ENCODE measurements around the gene NUP205.
"Not testable (repeated sequence)": the region's sequence is repeated elsewhere in the genome, so short reads cannot be mapped to it uniquely, and the experiment has no call there.

Gene NUP205

DNA sequence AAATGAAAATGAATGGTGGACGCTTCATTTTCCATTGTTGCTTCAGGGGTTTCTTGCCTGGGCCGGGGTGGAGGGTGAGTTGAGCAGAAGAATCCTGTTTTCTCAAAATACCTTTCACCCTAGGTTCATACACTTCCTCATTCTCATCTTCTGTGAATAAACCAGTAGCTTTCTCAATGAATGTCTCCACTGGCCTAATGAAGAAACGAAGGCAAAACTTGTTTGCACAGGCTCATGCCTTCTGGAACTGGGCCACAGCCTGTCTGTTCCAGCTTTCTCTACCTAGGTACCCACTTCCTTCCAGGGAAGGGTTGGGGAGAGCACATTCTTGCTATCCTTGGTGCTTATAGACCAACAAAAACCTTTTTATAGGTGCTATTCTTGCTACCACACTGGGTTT is 125.9 kb downstream of the NUP205 start:
- no peak for DNase-seq (ENCODE audit: low read depth, low spot score)
- no peaks in the 10 kb centered on the region for H3K9me3 ChIP-seq (ENCODE audit: insufficient read depth, low read length)
- no peak overlapping the region for H3K9ac ChIP-seq (ENCODE audit: insufficient read length, low read depth)
- peaks cover 13% of the 10 kb centered on the region for H3K36me3 ChIP-seq (ENCODE audit: insufficient read depth, insufficient read length, low read length)
- no peaks in the 10 kb centered on the region for H3K27me3 ChIP-seq (ENCODE audit: insufficient read depth, insufficient read length)
- TF ChIP-seq ZNF274 (IDR thresholded peaks at IDR 0.05; ENCODE audit: low read depth, low read length) (no peak), YY1 (IDR thresholded peaks at IDR 0.05; ENCODE audit: insufficient read depth, insufficient read length) (no peak), SUZ12 (IDR thresholded peaks at IDR 0.05; ENCODE audit: extremely low read depth, insufficient read depth, insufficient read length) (no peak)
- H3K4me1 ChIP-seq (ENCODE audit: insufficient read depth, insufficient read length) = no peaks in the 10 kb centered on the region
- H3K4me3 ChIP-seq (ENCODE audit: insufficient read length, low read depth) = no peak overlapping the region

DNA sequence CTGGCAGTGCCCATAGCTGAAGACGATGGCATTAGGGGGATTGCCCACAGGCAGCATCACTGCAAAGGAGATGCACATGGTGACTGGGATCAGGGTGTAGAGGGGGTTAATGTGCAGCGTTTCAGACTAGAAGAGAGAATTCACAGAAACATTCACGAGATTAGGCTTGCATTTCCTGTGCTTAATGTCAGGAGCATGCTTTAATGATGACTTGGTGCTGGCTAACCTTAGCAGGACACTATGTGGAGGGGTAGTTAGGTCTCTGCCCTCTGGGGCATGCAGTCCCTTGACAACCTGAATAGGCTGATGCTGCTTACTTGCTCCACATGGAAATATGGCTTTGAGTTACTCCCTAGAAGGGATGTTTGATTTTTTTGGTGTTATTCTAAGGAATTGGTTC is 126.4 kb downstream of the NUP205 start:
- TF ChIP-seq SUZ12 (IDR thresholded peaks at IDR 0.05; ENCODE audit: extremely low read depth, insufficient read depth, insufficient read length) (no peak), ZNF274 (IDR thresholded peaks at IDR 0.05; ENCODE audit: low read depth, low read length) (no peak), YY1 (IDR thresholded peaks at IDR 0.05; ENCODE audit: insufficient read depth, insufficient read length) (no peak)
- Histone ChIP-seq H3K36me3 (ENCODE audit: insufficient read depth, insufficient read length, low read length) (peaks cover 10% of the 10 kb centered on the region), H3K27me3 (ENCODE audit: insufficient read depth, insufficient read length) (no peaks in the 10 kb centered on the region), H3K4me1 (ENCODE audit: insufficient read depth, insufficient read length) (no peaks in the 10 kb centered on the region), H3K9ac (ENCODE audit: insufficient read length, low read depth) (no peak overlapping the region), H3K4me3 (ENCODE audit: insufficient read length, low read depth) (no peak overlapping the region), H3K9me3 (ENCODE audit: insufficient read depth, low read length) (no peaks in the 10 kb centered on the region)
- no peak for DNase-seq (ENCODE audit: low read depth, low spot score)

DNA sequence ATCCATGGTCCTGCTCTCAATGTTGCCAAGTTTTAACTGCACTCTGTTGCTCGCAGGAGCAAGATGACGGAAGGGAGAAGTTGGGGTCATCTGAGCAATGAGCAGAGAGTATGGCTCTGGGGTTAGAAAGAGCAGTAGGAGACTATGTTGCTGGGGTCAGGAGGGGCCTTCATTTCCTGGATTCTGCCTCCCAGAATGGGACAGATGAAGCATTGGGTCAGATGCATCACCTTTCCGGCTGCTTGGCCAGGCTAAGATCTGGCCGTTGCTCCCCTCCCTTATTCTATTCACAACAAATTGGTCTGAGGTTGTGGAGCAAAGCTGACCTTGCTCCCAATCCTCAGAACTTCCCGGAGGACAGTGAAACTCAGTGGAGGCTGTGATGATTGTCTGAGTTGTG is 127.0 kb downstream of the NUP205 start:
- H3K27me3 ChIP-seq (ENCODE audit: insufficient read depth, insufficient read length) = no peaks in the 10 kb centered on the region
- H3K9ac ChIP-seq (ENCODE audit: insufficient read length, low read depth) = no peak overlapping the region
- no peaks in the 10 kb centered on the region for H3K4me1 ChIP-seq (ENCODE audit: insufficient read depth, insufficient read length)
- H3K4me3 ChIP-seq (ENCODE audit: insufficient read length, low read depth) = no peak overlapping the region
- peaks cover 10% of the 10 kb centered on the region for H3K36me3 ChIP-seq (ENCODE audit: insufficient read depth, insufficient read length, low read length)
- TF ChIP-seq ZNF274 (IDR thresholded peaks at IDR 0.05; ENCODE audit: low read depth, low read length) = no peak
- no peak for TF ChIP-seq SUZ12 (IDR thresholded peaks at IDR 0.05; ENCODE audit: extremely low read depth, insufficient read depth, insufficient read length)
- no peak for TF ChIP-seq YY1 (IDR thresholded peaks at IDR 0.05; ENCODE audit: insufficient read depth, insufficient read length)
- no peak for DNase-seq (ENCODE audit: low read depth, low spot score)
- no peaks in the 10 kb centered on the region for H3K9me3 ChIP-seq (ENCODE audit: insufficient read depth, low read length)

DNA sequence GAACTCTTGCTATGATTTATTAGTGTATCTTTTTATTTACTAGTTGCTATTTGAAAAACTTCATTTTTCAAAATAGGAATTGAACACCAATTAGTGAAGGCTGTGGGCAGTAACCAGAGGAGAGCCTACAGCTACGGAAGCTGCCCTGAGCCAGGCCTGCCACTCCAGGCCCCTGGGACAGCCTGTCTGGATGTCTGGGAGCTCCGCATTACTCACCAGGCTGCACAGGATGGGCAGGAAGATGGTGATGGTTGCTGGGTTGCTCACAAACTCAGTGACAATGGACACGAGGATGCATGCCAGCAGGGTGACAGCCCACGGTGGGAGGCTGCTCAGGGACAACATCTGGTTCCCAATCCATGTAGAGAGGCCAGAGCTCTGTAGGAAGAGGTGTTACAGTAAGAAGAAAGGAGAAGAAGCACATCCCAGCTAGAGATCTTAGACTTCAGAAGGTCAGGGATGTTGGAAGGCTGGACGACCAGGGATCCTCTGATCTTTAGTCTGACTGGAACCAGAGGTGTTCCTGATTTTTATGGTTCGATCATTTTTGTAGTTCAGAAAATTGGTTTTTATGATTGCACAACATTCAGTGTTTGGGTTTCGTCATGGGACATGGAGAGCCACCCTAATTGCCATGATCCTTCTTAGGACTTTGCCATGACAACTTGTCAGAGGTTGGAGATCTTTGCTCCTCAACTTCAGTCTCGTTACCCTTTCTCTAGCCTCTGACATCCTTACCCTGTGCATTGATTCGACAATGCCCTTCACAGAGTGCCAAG is 127.8 kb downstream of the NUP205 start:
- DNase-seq (ENCODE audit: low read depth, low spot score) = no peak
- no peaks in the 10 kb centered on the region for H3K9me3 ChIP-seq (ENCODE audit: insufficient read depth, low read length)
- H3K9ac ChIP-seq (ENCODE audit: insufficient read length, low read depth) = no peak overlapping the region
- no peak overlapping the region for H3K4me3 ChIP-seq (ENCODE audit: insufficient read length, low read depth)
- peaks cover 10% of the 10 kb centered on the region for H3K36me3 ChIP-seq (ENCODE audit: insufficient read depth, insufficient read length, low read length)
- H3K4me1 ChIP-seq (ENCODE audit: insufficient read depth, insufficient read length) = no peaks in the 10 kb centered on the region
- no peaks in the 10 kb centered on the region for H3K27me3 ChIP-seq (ENCODE audit: insufficient read depth, insufficient read length)
- TF ChIP-seq ZNF274 (IDR thresholded peaks at IDR 0.05; ENCODE audit: low read depth, low read length) = no peak
- no peak for TF ChIP-seq YY1 (IDR thresholded peaks at IDR 0.05; ENCODE audit: insufficient read depth, insufficient read length)
- TF ChIP-seq SUZ12 (IDR thresholded peaks at IDR 0.05; ENCODE audit: extremely low read depth, insufficient read depth, insufficient read length) = no peak

DNA sequence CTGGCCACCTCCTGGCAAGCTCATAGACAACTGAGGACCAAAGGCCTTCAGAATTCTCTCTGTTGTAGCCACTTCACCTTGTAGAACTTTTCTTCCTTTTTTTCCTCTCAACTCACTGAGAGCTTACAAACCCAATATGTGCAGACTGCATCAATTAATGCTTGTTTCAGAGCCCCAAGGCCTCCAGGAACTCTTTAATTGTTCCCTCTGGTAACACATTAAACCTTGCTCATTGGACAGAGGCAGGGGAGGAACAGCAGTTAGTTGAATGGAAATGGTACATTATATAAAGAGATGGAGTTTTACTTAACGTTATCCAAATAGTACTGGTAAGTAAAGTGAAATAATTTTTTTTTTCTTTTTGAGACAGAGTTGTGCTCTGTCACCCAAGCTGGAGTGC is 129.7 kb downstream of the NUP205 start:
- Histone ChIP-seq H3K4me1 (ENCODE audit: insufficient read depth, insufficient read length) (no peaks in the 10 kb centered on the region), H3K9ac (ENCODE audit: insufficient read length, low read depth) (no peak overlapping the region), H3K27me3 (ENCODE audit: insufficient read depth, insufficient read length) (no peaks in the 10 kb centered on the region), H3K36me3 (ENCODE audit: insufficient read depth, insufficient read length, low read length) (peaks cover 4% of the 10 kb centered on the region), H3K9me3 (ENCODE audit: insufficient read depth, low read length) (no peaks in the 10 kb centered on the region), H3K4me3 (ENCODE audit: insufficient read length, low read depth) (no peak overlapping the region)
- no peak for DNase-seq (ENCODE audit: low read depth, low spot score)
- no peak for TF ChIP-seq SUZ12 (IDR thresholded peaks at IDR 0.05; ENCODE audit: extremely low read depth, insufficient read depth, insufficient read length)
- TF ChIP-seq YY1 (IDR thresholded peaks at IDR 0.05; ENCODE audit: insufficient read depth, insufficient read length) = no peak
- TF ChIP-seq ZNF274 (IDR thresholded peaks at IDR 0.05; ENCODE audit: low read depth, low read length) = no peak

DNA sequence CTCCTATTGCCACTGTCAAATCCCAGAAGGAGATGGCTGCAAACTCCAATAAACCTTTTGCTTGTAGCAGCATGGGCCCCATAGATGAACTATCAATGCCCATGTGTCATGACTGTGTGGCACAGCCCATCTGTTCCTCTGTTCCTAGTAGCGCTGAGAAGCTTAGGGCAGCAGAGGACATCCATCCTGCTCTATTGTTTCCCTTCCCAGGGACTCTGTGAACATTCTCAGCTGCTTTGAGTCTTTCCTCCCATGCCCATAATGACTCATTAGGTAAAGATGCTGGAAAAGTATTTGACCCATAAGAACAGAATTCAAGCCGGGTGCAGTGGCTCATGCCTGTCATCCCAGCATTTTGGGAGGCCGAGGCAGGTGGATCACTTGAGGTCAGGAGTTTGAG is 132.8 kb downstream of the NUP205 start:
- Histone ChIP-seq H3K27me3 (ENCODE audit: insufficient read depth, insufficient read length) (no peaks in the 10 kb centered on the region), H3K9ac (ENCODE audit: insufficient read length, low read depth) (no peak overlapping the region), H3K36me3 (ENCODE audit: insufficient read depth, insufficient read length, low read length) (no peaks in the 10 kb centered on the region), H3K4me3 (ENCODE audit: insufficient read length, low read depth) (no peak overlapping the region), H3K9me3 (ENCODE audit: insufficient read depth, low read length) (no peaks in the 10 kb centered on the region), H3K4me1 (ENCODE audit: insufficient read depth, insufficient read length) (no peaks in the 10 kb centered on the region)
- no peak for TF ChIP-seq ZNF274 (IDR thresholded peaks at IDR 0.05; ENCODE audit: low read depth, low read length)
- no peak for TF ChIP-seq SUZ12 (IDR thresholded peaks at IDR 0.05; ENCODE audit: extremely low read depth, insufficient read depth, insufficient read length)
- DNase-seq (ENCODE audit: low read depth, low spot score) = no peak

DNA sequence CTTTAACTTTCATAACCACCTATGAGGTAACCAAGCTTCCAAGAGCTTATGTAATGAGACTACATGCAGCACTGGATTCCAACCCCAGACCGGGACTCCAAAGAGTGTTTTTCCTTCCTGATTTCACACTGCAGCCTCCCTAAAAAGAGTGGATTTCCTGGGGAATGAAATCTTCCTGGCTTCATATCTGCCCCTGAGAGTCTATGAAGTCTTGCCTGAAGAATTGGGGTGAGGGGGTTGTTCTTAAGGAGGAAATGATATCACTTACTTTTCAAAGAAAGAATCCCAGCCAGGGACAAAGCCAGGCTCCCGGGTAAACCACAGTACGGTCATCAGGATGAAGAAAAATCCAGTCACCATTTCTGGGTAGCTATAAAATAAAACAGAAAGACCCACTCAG is 134.3 kb downstream of the NUP205 start:
- no peak for DNase-seq (ENCODE audit: low read depth, low spot score)
- TF ChIP-seq ZNF274 (IDR thresholded peaks at IDR 0.05; ENCODE audit: low read depth, low read length) = no peak
- no peak for TF ChIP-seq YY1 (IDR thresholded peaks at IDR 0.05; ENCODE audit: insufficient read depth, insufficient read length)
- TF ChIP-seq SUZ12 (IDR thresholded peaks at IDR 0.05; ENCODE audit: extremely low read depth, insufficient read depth, insufficient read length) = no peak
- Histone ChIP-seq H3K36me3 (ENCODE audit: insufficient read depth, insufficient read length, low read length) (no peaks in the 10 kb centered on the region), H3K9ac (ENCODE audit: insufficient read length, low read depth) (no peak overlapping the region), H3K27me3 (ENCODE audit: insufficient read depth, insufficient read length) (no peaks in the 10 kb centered on the region), H3K4me3 (ENCODE audit: insufficient read length, low read depth) (no peak overlapping the region), H3K9me3 (ENCODE audit: insufficient read depth, low read length) (no peaks in the 10 kb centered on the region), H3K4me1 (ENCODE audit: insufficient read depth, insufficient read length) (no peaks in the 10 kb centered on the region)

DNA sequence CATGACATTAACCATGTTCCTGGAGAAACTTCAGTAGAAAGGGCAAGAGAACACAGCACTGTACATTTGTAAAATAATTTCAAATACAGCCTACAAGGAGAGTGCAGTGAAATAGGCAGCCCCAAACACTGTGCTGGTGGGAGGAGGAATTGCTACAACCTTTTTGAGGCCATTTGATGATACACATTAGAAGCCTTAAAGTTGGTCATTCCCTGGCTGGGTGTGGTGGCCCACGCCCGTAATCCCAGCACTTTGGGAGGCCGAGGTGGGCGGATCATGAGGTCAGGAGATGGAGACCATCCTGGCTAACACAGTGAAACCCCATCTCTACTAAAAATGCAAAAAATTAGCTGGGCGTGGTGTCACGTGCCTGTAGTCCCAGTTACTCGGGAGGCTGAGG is 134.9 kb downstream of the NUP205 start:
- H3K36me3 ChIP-seq (ENCODE audit: insufficient read depth, insufficient read length, low read length); DNase-seq (ENCODE audit: low read depth, low spot score); H3K9me3 ChIP-seq (ENCODE audit: insufficient read depth, low read length); H3K9ac ChIP-seq (ENCODE audit: insufficient read length, low read depth); H3K4me3 ChIP-seq (ENCODE audit: insufficient read length, low read depth); H3K27me3 ChIP-seq (ENCODE audit: insufficient read depth, insufficient read length); H3K4me1 ChIP-seq (ENCODE audit: insufficient read depth, insufficient read length): not testable (repeated sequence)
